Loucy (cell line): ENCODE results near the gene ARHGAP6.
A peak's percentile ranks its signal among the peaks of the same experiment; 100 is the strongest.

Experiments
- H2AFZ ChIP-seq: fragments of 200-600 bp; sonication (generic); 2 replicates; pipeline ENCODE4 v1.6.0; 2016; ENCODE audit warnings: antibody characterized with exemption, mild to moderate bottlenecking, low read length, moderate library complexity
- H3F3A ChIP-seq: fragments of 200-600 bp; 2 replicates; pipeline ENCODE4 v1.6.0; 2016; ENCODE audit warnings: antibody characterized with exemption, low read depth, mild to moderate bottlenecking
- H3K27me3 ChIP-seq: fragments of 200-600 bp; sonication (generic); 2 replicates; pipeline ENCODE4 v1.6.1; 2014; ENCODE audit warnings: low read length, mild to moderate bottlenecking; ENCODE audit not compliant: insufficient read depth, poor library complexity, severe bottlenecking
- H3K36me3 ChIP-seq: fragments of 200-600 bp; sonication (generic); 2 replicates; pipeline ENCODE4 v1.6.1; 2016; ENCODE audit warnings: low read length; ENCODE audit not compliant: insufficient read depth
- H3K4me1 ChIP-seq: fragments of 200-600 bp; sonication (generic); 2 replicates; pipeline ENCODE4 v1.5.1; 2014; ENCODE audit warnings: low read length, mild to moderate bottlenecking; ENCODE audit not compliant: insufficient read depth, poor library complexity, severe bottlenecking
- H3K4me2 ChIP-seq: fragments of 200-600 bp; sonication (generic); 2 replicates; pipeline ENCODE4 v1.6.0; 2014; ENCODE audit warnings: antibody characterized with exemption, low read length, low read depth, mild to moderate bottlenecking; ENCODE audit not compliant: poor library complexity, severe bottlenecking
- H3K4me3 ChIP-seq: fragments of 200-600 bp; sonication (generic); 2 replicates; pipeline ENCODE4 v1.5.1; 2014; ENCODE audit warnings: low read length, mild to moderate bottlenecking, mixed read lengths; ENCODE audit not compliant: poor library complexity, severe bottlenecking
- H3K79me2 ChIP-seq: fragments of 200-600 bp; sonication (generic); 2 replicates; pipeline ENCODE4 v1.6.1; 2014; ENCODE audit warnings: low read length; ENCODE audit not compliant: insufficient read depth
- H3K9ac ChIP-seq: fragments of 200-600 bp; sonication (generic); 2 replicates; pipeline ENCODE4 v1.6.0; 2014; ENCODE audit warnings: mild to moderate bottlenecking, low read depth, low read length, moderate library complexity; ENCODE audit not compliant: poor library complexity, severe bottlenecking
- H3K9me2 ChIP-seq: fragments of 200-600 bp; sonication (generic); replicated peaks from 2 replicates; pipeline ENCODE4 v1.6.1; 2016; ENCODE audit warnings: low read depth, low read length, mixed read lengths
- H3K9me3 ChIP-seq: fragments of 200-600 bp; sonication (generic); 2 replicates; pipeline ENCODE4 v1.6.1; 2014; ENCODE audit warnings: mild to moderate bottlenecking, antibody characterized with exemption, low read length, low read depth; ENCODE audit not compliant: insufficient read depth
- H4K20me1 ChIP-seq: fragments of 200-600 bp; sonication (generic); 2 replicates; pipeline ENCODE4 v1.6.0; 2014; ENCODE audit warnings: antibody characterized with exemption, low read length, mild to moderate bottlenecking; ENCODE audit not compliant: insufficient read depth, poor library complexity, severe bottlenecking
- EZH2phosphoT487 ChIP-seq: fragments of 200-600 bp; IDR thresholded peaks from 2 replicates; pipeline ENCODE4 v1.6.1; 2018; ENCODE audit warnings: antibody characterized with exemption, mild to moderate bottlenecking, moderate library complexity, borderline replicate concordance
- TF ChIP-seq, protein P1 (sequence below): fragments of 200-600 bp; sonication (generic); conservative IDR thresholded peaks from 2 replicates; pipeline ENCODE4 v1.5.1; 2014; ENCODE audit warnings: mild to moderate bottlenecking, antibody characterized with exemption, low read length

The ARHGAP6 gene

DNA sequence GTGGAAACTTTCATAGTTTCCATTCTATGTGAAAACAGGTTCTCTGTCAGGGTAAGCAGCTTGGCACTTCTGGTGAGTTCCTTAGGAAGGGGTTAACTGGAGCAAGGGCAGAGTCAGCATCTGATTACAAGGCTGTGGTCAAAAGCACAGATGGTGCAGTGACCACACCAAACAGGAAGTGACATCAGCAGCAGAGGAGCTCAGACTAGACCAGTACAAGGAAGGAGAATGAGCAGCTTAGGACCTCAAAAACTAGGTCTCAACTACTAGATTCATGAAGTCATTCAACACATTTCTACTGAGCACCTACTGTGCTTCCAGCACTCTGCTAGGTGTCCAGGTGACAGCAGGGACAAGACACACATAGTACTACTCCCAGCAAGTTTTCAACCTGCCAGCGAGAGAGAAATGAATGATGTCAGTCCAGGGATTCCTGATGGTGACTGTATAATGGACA is 242.3 kb downstream of the ARHGAP6 start:
- Histone ChIP-seq H3K4me1 (peaks cover 17% of the 10 kb centered on the region), H3F3A (no peaks in the 10 kb centered on the region), H3K4me3 (peak overlapping the region; percentile 51), H3K9me3 (no peaks in the 10 kb centered on the region), H2AFZ (0 out of 2 replicates have a peak overlapping the region, but pooled peaks have one; percentile 23), H3K27me3 (no peaks in the 10 kb centered on the region), H3K36me3 (no peaks in the 10 kb centered on the region), H3K9me2 (no peaks in the 10 kb centered on the region), H4K20me1 (no peaks in the 10 kb centered on the region), H3K79me2 (no peaks in the 10 kb centered on the region), H3K4me2 (peak overlapping the region; percentile 67), H3K9ac (peak overlapping the region; percentile 52)
- TF ChIP-seq, protein P1, sequence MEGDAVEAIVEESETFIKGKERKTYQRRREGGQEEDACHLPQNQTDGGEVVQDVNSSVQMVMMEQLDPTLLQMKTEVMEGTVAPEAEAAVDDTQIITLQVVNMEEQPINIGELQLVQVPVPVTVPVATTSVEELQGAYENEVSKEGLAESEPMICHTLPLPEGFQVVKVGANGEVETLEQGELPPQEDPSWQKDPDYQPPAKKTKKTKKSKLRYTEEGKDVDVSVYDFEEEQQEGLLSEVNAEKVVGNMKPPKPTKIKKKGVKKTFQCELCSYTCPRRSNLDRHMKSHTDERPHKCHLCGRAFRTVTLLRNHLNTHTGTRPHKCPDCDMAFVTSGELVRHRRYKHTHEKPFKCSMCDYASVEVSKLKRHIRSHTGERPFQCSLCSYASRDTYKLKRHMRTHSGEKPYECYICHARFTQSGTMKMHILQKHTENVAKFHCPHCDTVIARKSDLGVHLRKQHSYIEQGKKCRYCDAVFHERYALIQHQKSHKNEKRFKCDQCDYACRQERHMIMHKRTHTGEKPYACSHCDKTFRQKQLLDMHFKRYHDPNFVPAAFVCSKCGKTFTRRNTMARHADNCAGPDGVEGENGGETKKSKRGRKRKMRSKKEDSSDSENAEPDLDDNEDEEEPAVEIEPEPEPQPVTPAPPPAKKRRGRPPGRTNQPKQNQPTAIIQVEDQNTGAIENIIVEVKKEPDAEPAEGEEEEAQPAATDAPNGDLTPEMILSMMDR: no peak
- TF ChIP-seq EZH2phosphoT487: no peak

DNA sequence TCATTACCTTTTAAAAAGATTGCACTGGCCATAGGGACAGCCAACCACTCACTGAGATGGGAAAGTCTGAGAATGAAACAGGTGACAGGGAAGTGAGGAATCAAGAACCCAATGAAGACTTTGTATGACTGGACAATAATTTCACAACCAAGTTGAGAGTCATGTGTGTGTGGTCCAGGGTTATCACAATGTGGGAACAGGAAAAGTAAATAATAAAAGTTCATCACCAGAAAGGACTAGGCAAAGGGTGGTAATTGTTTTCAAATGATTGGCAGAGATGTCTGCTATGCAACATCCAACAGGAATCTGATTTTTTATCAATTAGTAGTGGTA is 243.2 kb downstream of the ARHGAP6 start:
- Histone ChIP-seq H3K27me3 (no peaks in the 10 kb centered on the region), H3K4me3 (no peak overlapping the region), H3K9me3 (no peaks in the 10 kb centered on the region), H3F3A (no peaks in the 10 kb centered on the region), H3K79me2 (no peaks in the 10 kb centered on the region), H3K36me3 (no peaks in the 10 kb centered on the region), H2AFZ (no peak overlapping the region), H3K4me1 (peaks cover 18% of the 10 kb centered on the region), H3K9ac (no peak overlapping the region), H4K20me1 (no peaks in the 10 kb centered on the region), H3K4me2 (peak overlapping the region; percentile 67), H3K9me2 (no peaks in the 10 kb centered on the region)
- TF ChIP-seq EZH2phosphoT487: no peak
- TF ChIP-seq, protein P1: no peak

DNA sequence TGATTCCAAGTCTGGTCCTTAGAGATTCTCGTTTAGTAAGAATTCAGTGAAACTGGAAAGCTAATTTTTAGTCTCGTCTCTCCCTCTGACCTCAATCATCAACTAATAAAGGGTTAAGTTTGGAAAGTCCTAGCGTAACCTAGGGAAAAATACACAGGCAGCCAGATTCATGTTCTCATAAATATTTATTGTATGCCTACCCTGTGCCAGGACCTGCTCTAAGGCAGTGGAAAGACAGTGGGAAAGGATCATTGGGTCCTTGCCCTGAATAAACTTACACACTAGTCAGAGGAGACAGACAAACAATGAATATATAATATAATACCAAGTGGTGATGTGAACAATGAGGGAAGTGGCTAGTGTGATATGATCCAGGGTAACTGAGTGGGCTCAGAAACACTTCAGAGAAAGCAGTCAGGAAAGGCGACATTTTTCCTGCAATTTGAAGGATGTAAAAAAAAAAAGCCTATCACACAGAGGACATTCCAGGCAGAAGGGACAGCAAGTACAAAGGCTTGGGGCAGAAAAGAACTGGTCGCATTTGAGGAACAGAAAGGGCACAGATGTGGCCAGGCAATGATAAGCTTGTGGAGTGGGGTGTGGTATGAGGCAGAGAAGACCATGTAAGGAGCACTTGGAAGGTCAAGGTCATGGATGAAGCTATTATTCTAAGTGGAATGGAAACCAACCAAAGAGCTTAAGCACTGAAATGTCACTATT is 243.8 kb downstream of the ARHGAP6 start:
- Histone ChIP-seq H3K9me2 (no peaks in the 10 kb centered on the region), H2AFZ (no peak overlapping the region), H3K9me3 (no peaks in the 10 kb centered on the region), H3K4me1 (peaks cover 23% of the 10 kb centered on the region), H3K4me2 (peak overlapping the region; percentile 67), H3K27me3 (no peaks in the 10 kb centered on the region), H3K4me3 (no peak overlapping the region), H3K9ac (no peak overlapping the region), H4K20me1 (no peaks in the 10 kb centered on the region), H3K36me3 (no peaks in the 10 kb centered on the region), H3K79me2 (no peaks in the 10 kb centered on the region), H3F3A (no peaks in the 10 kb centered on the region)
- TF ChIP-seq, protein P1: no peak
- TF ChIP-seq EZH2phosphoT487: no peak
